ENCODE results near the gene STAT5A. TPM values are rescaled to one million over a fixed set of nuclear protein-coding genes. Genes with fewer than 3 reads are reported as not detected.

The STAT5A gene
- total RNA-seq, 1 donor from 2014 or later, result 1.3 TPM

DNA sequence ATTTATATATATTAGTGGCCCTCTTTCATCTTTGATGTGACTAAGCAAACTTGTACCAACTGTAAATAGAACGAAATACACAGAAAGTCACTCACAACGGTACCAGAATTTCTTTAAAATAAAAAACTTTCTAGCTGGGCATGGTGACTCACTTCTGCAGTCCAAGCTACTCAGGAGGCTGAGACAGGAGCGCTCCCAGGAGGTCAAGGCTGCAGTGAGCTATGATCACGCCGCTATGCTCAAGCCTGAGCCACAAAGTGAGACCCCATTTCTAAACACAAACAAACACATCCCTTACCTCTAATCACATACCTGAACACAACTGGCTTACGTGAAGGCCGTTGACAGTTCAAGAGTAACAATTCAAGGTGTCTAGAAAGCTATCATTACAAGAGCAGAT is 41.8 kb upstream of the STAT5A start:
- TF ChIP-seq, protein P1, sequence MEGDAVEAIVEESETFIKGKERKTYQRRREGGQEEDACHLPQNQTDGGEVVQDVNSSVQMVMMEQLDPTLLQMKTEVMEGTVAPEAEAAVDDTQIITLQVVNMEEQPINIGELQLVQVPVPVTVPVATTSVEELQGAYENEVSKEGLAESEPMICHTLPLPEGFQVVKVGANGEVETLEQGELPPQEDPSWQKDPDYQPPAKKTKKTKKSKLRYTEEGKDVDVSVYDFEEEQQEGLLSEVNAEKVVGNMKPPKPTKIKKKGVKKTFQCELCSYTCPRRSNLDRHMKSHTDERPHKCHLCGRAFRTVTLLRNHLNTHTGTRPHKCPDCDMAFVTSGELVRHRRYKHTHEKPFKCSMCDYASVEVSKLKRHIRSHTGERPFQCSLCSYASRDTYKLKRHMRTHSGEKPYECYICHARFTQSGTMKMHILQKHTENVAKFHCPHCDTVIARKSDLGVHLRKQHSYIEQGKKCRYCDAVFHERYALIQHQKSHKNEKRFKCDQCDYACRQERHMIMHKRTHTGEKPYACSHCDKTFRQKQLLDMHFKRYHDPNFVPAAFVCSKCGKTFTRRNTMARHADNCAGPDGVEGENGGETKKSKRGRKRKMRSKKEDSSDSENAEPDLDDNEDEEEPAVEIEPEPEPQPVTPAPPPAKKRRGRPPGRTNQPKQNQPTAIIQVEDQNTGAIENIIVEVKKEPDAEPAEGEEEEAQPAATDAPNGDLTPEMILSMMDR (IDR thresholded peaks at IDR 0.05; ENCODE audit: insufficient read depth, low read length, severe bottlenecking), result no peak
- FAIRE-seq, result no peak
- DNase-seq (ENCODE audit: low read depth), result no peak
- H3K27me3 ChIP-seq (ENCODE audit: control insufficient read depth, insufficient read depth, low read length), result no peaks in the 10 kb centered on the region
- no peaks in the 10 kb centered on the region for H3K36me3 ChIP-seq (ENCODE audit: control insufficient read depth, insufficient read depth, low read length)
- H3K4me3 ChIP-seq (ENCODE audit: low read depth, low read length), result no peak overlapping the region

DNA sequence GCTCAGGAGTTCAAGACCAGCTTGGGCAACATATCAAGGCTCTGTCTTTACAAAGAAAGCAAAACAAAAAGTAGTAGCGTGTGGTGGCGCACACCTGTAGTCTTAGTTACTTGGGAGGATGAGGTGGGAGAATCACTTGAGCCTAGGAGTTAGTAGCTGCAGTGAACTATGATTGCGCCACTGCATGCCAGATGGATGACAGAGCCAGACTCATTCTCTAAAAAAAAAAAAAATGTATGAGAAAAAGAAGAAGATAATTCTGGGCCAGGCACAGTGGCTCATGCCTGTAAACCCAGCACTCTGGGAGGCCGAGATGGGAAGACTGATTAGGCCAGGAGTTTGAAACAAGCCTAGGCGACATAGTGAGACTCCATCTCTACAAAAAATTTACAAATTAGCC is 40.6 kb upstream of the STAT5A start:
- no peak overlapping the region for H3K4me3 ChIP-seq (ENCODE audit: low read depth, low read length)
- H3K27me3 ChIP-seq (ENCODE audit: control insufficient read depth, insufficient read depth, low read length), result no peaks in the 10 kb centered on the region
- peak; percentile 54 for DNase-seq (ENCODE audit: low read depth)
- no peak for FAIRE-seq
- TF ChIP-seq, protein P1 (IDR thresholded peaks at IDR 0.05; ENCODE audit: insufficient read depth, low read length, severe bottlenecking), result no peak
- no peaks in the 10 kb centered on the region for H3K36me3 ChIP-seq (ENCODE audit: control insufficient read depth, insufficient read depth, low read length)

DNA sequence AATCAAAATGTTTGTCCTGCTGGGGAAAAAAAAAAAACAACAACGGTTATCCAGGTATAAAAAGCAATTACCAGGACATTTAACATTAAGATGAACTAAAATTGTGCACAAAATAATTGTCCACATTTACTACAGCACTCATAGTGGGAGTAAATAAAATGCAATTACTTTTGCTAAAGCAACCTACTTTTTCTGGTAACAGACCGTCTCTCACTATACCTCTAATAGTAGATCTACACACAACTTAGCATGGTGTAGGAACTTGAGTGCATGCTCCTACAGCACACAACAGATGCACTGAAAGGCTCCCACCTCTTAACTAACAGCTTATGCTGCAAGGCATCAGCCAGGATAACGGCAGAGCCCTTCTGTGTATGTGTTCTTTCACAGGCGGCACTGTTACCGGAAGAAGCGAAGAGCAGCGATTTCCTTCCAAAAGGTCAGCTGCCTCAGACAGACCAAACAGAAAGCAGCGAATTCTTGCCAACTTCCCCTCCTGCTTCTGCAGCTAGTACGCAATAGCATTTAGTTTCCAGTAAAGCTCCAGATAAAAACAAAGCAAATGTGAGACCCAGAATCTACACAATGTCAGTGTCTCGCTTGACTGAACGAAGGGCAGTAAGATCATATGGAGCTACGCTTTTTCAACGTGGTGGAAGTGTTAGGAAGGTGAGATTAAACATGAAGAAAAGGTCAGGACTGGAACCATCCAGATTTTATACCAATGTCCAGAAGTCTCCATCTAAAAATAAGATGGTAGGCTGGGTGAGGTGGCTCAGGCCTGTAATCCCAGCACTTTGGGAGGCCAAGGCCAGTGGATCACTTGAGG is 39.7 kb upstream of the STAT5A start:
- FAIRE-seq (no peak), DNase-seq (ENCODE audit: low read depth) (no peak)
- TF ChIP-seq, protein P1 (IDR thresholded peaks at IDR 0.05; ENCODE audit: insufficient read depth, low read length, severe bottlenecking), result no peak
- Histone ChIP-seq H3K36me3 (ENCODE audit: control insufficient read depth, insufficient read depth, low read length) (no peaks in the 10 kb centered on the region), H3K4me3 (ENCODE audit: low read depth, low read length) (no peak overlapping the region), H3K27me3 (ENCODE audit: control insufficient read depth, insufficient read depth, low read length) (no peaks in the 10 kb centered on the region)

DNA sequence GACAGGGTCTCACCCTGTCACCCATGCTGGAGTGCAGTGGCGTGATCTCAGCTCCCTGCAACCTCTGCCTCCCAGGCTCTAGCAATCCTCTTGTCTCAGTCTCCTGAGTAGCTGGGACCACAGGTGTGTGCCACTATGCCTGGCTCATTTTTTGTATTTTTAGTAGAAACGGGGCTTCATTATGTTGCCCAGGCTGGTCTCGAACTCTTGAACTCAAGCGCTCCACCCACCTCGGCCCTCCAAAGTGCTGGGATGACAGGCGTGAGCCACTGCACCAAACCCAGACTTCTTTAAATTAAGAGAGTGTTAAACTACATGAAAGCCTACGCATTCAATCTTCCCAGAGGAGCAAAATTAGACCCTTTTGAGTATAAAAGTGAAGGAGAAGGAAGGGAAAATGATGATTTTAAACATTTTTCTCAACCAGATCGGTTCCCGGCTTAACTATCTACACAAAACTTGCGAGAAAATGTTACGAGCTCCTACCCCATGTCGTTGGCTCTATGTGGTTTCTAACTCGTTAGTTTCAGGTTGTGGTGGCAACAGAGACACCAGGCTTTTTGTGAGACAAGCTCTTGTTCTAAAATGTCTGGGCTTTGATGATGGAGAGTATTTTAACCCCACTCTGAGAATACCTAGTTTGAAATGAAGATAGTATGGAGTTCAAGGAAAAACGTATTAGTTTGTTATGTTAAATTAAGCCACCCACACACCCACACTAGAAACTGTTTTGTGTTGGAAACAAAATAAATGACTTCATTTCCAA is 38.4 kb upstream of the STAT5A start:
- no peak for FAIRE-seq
- H3K4me3 ChIP-seq (ENCODE audit: low read depth, low read length), result no peak overlapping the region
- DNase-seq (ENCODE audit: low read depth), result no peak
- TF ChIP-seq, protein P1 (IDR thresholded peaks at IDR 0.05; ENCODE audit: insufficient read depth, low read length, severe bottlenecking), result no peak
- H3K27me3 ChIP-seq (ENCODE audit: control insufficient read depth, insufficient read depth, low read length), result no peaks in the 10 kb centered on the region
- H3K36me3 ChIP-seq (ENCODE audit: control insufficient read depth, insufficient read depth, low read length), result no peaks in the 10 kb centered on the region

DNA sequence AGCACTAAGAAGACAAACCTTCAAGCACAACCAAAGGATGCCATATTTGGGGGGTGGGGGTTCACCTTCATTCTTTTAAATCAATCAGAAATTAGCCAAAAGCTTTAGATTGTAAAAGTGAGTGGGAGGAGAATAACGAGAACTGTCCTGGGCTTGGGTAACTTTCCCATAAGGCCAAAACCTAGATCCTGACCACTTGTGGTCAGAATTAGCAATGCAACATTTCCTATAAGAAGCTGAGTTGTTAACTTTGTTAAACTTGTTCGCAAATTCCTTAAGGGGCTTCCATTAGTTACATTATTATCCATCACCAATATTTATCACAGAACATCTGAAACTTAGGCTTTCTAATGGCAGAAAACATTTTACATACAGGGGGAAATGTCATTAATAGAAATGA is 37.2 kb upstream of the STAT5A start:
- Histone ChIP-seq H3K36me3 (ENCODE audit: control insufficient read depth, insufficient read depth, low read length) (no peaks in the 10 kb centered on the region), H3K4me3 (ENCODE audit: low read depth, low read length) (no peak overlapping the region), H3K27me3 (ENCODE audit: control insufficient read depth, insufficient read depth, low read length) (no peaks in the 10 kb centered on the region)
- DNase-seq (ENCODE audit: low read depth), result peak; percentile 17
- TF ChIP-seq, protein P1 (IDR thresholded peaks at IDR 0.05; ENCODE audit: insufficient read depth, low read length, severe bottlenecking), result no peak
- no peak for FAIRE-seq

Data from bronchial epithelial cell (primary cell).